ENCODE measurements around the gene ST6GALNAC3.

ST6GALNAC3 gene

GRCh38 chr1:76542359-76542758 lies 467.8 kb downstream of the ST6GALNAC3 start:
- DNase-seq = no peak

DNA sequence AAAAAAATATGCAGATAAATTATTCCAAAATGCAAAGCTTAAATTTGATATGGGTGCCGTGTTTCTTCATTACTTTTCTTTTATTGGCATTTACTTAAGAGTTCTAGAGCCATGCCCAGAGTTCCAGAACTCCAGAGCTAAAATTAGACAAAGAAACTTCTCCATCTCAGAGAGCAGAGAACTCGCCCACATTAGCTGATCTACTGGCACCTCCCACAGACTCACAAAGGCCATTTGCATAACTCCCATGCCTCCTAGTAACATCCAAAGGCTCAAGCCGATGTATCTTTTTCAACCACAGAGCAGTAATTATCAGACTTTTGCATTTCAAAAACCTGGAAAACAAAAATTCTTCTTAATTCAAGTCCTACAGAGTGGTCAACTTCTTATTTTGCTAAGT lies 468.9 kb downstream of the ST6GALNAC3 start:
- DNase-seq = no peak

DNA sequence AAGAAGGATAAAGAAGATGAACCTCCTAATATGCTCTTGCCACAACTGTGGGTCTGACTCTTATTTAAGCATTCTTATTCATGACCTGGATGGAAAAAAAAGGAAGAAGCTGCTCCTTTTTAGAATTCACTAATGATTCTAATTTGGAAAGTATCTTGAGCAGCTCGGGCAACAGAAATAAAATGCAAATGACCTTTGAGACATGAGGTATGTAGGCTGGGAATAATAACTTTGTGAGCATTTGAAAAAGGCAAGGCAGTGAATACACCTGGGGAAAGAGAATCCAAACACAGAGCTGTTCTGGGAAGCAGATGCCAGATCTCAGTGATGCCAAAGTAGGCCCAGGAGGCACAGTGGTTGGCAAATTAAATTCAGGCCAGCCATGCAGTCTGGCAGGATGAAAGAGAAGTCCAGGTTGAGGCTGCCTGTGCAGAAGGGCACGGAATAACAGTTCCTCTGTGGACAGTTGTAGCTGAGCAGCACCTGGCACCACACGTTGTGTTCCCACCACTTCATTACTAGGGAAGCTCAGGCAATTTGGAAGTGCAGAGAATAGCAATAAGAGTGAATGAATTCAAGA lies 471.9 kb downstream of the ST6GALNAC3 start:
- no peak for DNase-seq

DNA sequence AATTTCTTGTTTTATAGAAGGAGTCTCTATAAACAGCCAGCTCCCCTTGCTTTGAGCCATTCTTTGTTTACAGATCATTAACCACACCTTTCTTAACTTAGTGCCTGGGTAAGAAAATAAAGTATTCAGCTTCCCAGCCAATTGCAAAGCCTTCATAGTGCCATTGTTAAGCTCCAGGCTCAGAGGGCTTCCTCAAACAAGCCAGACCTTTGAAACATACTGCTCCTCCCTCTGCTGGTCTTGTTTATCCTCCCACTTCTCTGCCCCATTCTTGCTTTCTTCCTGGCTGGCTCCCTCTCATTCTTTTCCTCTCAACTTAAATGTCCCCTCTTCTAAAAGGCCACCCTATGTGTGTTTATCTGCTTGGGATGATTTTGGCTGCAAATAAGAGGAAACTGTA lies 473.4 kb downstream of the ST6GALNAC3 start:
- no peak for DNase-seq

DNA sequence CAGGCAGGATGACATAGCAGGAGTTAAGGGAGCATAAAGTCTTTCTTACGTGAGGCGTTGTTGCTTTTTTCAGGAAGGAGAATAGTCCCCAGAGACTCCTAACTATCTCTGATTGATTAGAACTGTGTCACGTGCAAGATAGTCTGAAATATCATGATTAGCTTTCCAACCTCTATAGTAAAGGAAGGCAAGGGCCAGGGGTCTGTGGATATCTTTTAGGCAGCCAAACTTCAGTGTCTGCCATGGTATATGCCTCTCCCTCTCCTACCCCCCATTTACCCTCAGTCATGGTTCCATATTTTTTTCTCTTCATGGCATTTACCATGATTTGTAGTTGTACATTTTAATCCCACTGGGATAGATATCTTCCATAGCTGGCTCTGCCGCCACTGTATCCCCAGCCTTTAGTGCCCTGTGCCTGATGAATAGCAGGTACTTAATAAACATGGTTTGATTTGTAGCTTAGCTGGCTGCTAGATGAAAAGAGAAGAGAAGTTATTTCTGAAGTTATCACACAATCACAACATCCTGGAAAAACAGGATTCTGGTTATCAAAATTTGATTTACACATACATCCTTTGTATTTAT lies 474.1 kb downstream of the ST6GALNAC3 start:
- DNase-seq = no peak

- no peak for DNase-seq
Measured at GRCh38 chr1:76554283-76554682, 479.7 kb downstream of the ST6GALNAC3 start.

DNA sequence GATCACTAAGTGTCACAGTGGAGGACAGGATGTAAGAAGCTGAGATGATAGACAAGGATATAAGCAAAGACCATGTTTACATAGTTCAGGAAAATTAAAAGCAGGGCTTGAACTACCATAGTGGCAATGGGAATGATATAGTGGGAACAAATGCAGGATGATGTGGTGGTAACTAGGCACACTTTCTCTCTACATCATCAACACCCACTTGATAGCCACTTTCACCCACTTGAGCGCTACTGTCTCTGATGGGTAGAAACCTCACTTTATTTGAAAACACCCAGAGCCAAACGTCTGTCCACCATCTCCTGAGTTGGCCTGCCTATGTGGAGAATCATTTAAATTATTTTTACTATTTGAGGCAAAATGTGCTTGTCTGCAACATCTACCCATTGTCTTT lies 487.7 kb downstream of the ST6GALNAC3 start:
- DNase-seq = no peak

DNA sequence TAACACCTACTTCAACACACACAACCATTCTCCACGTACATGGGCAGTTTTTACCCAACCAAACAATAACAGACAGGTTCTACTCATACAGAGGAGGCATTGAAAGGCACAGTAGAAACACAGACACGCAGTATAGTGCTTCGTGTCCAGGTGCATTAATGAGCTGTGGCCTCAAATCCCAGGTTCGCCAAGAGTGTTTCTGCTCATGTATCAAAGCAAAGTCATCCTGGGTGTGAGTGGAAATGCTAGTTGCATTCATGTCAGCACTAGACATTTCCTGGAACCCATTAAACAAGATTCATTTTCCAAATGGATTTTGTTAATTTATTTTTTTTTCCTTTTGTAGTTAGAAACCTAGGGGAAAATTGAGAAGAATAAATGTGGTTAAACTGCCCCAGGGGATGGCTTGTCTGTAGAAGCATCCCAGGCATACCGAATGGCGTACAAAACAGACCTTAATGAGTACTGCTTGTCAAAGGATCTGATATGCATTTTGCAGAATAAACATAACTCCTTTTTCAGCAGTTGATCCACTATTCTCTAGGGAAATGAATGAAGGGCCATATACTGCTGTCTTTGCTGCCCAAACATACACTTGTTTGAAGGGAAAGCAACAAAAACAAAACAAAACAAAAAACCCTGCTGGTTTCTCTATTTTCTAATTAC lies 494.2 kb downstream of the ST6GALNAC3 start:
- DNase-seq = no peak

GRCh38 chr1:76571248-76571647 lies 496.7 kb downstream of the ST6GALNAC3 start:
- no peak for DNase-seq

- DNase-seq = no peak
Measured at GRCh38 chr1:76572229-76572628, 497.7 kb downstream of the ST6GALNAC3 start.

DNA sequence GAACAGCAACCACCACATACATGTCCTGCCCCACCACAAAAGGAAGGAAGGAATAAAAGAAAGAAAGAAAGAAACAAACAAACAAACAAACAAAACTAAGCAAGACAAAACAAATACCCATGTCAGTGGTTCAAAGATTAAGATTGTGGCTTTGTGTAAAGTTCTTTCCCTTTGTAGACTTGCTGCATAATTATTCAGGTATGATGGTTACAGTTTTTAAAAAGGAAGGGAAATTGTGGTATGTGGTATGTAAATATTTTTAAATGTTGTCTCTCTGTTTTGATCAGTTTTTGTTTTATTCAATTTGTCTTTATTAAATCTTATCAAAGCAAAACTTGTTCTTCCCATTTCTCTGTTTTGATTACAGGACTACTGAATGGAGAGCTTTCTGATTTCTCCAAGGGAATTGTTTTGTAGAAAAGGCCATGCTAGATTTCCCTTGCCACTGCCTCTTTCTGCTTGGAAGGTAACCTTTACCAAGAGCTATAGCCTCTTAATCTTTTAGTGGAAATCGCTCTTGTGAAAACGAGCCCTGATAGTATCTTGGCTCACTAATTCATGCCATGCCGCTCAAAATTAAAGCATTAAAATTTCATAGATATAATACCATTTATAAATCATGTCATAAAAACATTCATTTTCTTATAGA lies 502.5 kb downstream of the ST6GALNAC3 start:
- no peak for DNase-seq

DNA sequence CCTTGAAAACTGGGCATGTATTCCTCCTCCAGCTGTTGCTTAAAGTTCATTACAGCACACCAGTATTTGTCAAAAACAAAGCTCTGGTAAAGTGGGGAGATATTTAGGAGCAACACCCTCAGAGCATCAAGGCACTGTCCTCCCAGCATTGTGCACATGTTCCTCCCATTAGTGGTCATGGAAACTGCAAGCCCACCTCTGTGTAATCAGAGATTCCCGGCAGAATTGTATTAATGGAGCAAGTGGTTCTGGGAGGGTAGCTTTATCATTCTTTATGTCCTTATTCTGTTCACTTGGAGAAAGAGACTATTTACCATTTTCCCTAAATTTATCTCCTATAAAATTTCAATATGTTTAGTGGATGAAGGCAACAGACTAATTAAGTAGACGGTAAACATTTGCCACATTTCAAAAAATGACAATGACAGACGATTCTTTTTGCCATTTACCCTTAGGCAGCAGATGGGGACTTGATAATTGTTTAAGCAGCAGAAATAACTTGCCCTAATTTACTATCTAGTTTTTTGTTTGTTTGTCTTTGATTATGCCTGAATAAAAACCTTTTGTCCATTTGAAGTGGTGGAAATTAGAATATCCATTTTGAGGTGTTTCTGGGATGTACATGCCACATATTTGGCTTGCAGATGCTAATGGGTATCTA lies 503.1 kb downstream of the ST6GALNAC3 start:
- no peak for DNase-seq

- DNase-seq = no peak
Measured at GRCh38 chr1:76580206-76580605, 505.7 kb downstream of the ST6GALNAC3 start.

DNA sequence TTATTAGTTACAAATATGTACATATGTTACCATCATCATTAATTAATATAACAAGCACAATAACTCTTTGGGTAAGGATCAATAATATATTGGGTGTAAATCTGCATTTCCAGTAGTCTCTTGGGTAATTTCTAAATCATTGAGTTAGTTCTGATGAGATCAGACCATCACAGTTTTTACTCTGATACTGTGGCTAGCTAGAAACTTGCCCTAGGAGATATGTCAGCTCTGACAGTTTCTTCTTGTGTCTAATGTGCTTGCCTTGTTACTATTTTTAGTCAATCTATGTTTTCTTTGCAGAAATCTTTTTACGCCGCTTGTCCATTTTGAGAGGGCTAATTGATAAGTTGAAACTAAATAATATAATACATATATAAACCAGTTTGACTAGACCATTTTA lies 507.2 kb downstream of the ST6GALNAC3 start:
- no peak for DNase-seq

GRCh38 chr1:76583235-76583868 lies 508.8 kb downstream of the ST6GALNAC3 start:
- no peak for DNase-seq

DNA sequence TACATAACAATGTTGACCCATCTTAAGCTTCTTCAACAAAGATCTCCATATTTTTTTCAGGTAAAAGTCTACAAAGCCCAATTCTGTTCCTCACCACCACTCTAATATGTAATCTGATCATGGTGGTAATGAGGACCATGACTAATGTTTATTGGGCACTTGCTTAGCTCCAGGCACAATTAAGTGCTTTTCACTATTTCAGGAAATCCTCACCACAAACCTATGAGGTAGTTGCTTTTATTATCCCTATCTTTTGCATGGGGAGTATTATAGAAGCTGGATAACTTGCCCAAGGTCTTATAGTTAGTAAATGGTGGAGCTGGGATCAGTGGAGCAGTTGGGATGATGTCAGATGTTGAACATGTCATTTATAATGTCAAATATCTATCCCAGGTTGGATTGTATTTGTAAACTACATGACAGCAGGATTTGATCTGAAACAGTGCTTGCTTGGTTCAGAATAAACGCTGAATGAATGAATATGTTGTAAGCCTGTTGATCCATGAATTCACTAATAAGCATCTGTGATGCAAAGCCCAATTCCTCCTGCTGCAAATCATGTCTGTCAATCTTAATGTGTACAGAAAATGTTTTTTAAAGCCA lies 509.4 kb downstream of the ST6GALNAC3 start:
- DNase-seq = no peak

DNA sequence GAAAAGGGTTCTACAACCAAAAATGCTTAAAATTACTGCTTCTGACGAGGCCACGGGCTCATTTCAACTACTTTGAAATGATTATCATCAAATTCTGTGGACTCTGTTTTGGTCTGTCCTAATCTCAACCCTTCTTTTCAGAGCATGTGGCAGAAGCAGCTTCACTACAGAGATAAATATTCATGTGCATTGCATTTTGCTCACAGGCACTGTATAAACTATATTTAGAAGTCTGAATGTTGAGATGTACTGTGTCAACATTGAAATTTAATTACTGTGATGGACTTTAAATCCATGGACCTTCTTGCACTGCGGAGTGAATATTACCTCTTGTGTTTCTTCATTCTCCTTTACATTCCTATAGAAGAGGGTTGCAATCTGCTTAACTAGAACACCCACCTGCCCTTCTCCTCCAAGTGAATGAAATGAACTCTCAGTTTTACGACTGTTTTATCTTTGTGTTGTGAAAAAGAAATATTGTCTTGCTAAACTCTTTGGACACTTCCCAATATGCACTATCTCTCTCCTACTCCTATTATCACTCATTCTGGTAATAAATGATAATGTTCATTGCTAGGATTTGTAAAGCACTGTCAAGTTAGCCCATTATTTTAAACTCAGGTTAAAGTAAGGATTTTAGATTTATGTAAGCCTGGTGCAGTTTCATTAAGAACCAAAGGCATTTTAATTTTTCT lies 511.6 kb downstream of the ST6GALNAC3 start:
- no peak for DNase-seq

DNA sequence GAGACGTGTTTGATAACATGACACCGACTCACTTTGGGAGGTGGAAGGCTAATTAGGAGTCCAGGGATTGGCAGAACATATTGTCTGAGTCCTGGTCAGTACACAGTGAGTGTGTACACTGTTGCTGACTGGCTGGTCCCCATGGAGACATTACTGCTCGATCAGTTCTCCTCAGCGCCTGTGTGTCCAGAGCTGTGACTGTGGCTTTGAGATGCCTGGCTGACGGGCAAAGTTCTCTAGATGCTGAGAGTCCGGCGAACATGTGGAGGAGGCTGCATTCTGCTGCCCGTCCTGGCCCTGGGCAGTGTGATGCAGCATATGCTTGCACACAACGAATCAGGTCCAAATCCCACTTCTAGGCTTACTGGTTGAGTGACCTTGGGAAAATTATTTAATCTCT lies 512.7 kb downstream of the ST6GALNAC3 start:
- DNase-seq = no peak

DNA sequence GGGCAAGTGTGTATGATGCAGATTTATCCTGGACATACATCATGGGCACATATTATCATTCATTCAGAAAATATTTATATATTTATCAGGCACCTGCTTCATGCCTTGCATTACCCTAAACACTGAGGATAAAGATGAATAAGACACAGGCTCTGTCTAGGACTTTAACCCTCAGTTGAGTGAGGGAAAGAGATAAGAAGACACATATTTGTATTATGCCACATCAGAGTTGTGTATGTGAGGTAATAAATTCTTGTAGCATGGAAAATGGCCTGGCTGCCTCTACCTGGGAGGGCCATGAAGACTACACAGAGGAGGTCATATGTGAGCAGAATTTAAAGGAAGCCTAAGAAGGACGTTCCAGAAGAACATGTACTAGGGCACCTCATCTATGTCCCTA lies 516.9 kb downstream of the ST6GALNAC3 start:
- DNase-seq = no peak

DNA sequence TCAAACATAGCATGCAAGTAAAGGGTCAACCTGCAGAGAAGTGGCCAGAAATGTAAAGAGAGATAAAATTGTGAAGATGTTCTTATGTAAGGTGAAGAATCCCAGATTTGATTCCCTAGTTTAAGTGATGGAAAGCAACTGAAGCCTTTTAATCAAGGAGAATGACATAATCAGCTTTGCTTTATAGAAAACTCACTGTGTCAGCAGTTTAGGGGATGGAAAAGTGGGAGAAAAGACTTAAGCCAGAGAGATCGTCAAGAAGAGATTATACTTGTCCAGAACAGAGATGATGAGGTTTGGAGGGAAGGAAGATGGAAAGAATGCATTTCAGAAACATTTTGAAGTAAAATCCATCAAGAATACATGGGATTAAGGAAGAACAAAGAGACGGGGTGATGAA lies 517.4 kb downstream of the ST6GALNAC3 start:
- DNase-seq = no peak

DNA sequence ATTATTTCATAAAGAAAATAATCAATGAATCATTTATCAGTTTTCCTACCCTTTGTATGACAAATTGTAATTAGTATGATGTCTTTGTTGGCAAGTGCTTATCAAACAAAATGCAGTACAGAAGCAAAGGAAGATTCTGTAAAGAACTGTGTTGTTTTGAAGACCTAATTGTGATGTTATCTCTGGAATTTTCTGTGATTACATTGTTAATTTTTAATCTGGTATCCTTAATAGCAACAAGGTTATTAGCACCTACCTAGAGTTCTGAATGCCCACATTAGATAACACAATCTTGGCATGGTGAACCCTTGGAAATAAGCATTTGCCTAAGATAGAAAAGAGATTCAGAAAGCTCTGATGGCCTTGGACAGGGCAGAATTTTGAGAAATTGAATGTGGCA lies 518.6 kb downstream of the ST6GALNAC3 start:
- DNase-seq = no peak

- no peak for DNase-seq
Measured at GRCh38 chr1:76593618-76594017, 519.1 kb downstream of the ST6GALNAC3 start.
